WTC11 (cell line): ENCODE results near the gene BNIP1. TPM values are rescaled to one million over a fixed set of nuclear protein-coding genes. Genes with fewer than 3 reads are reported as not detected.

Experiments
- ATAC-seq: fragments of 200-7000 bp; cut with Tn5 transposase; 2 replicates; pipeline ENCODE4 v1.10.0; 2021; ENCODE audit warnings: mild to moderate bottlenecking, moderate library complexity
- Bru-seq: library from RNA; stranded (reverse); fragments of 400-500 nt; gene quantifications from one replicate; lab custom pipeline; 2021; lab: Mats Ljungman, UMichigan
- CTCF ChIA-PET: fragments of 300-600 bp; sonication (Branson Sonifier 250); formaldehyde crosslinking; loops from one replicate; lab custom pipeline; 2021; ENCODE audit warnings: antibody characterized with exemption; lab: Charles Lee
- POLR2A ChIA-PET: fragments of 350-600 bp; sonication (Branson Sonifier 250); formaldehyde crosslinking; loops from one replicate; lab custom pipeline; 2021; ENCODE audit warnings: antibody characterized with exemption; lab: Charles Lee
- DNase-seq: peaks from one replicate; pipeline ENCODE4 v3.0.0; 2021; ENCODE audit warnings: low spot score
- H3K27ac Mint-ChIP-seq: 2 replicates; pipeline ENCODE4 v1.8.0; 2021; ENCODE audit warnings: mixed read lengths
- H3K27me3 Mint-ChIP-seq: 2 replicates; pipeline ENCODE4 v1.8.0; 2021; ENCODE audit warnings: low read depth, mild to moderate bottlenecking, moderate library complexity, mixed read lengths
- H3K36me3 Mint-ChIP-seq: 2 replicates; pipeline ENCODE4 v1.8.0; 2021; ENCODE audit warnings: mixed read lengths
- H3K4me1 Mint-ChIP-seq: 2 replicates; pipeline ENCODE4 v1.8.0; 2022; ENCODE audit warnings: mixed read lengths
- H3K4me3 Mint-ChIP-seq: 2 replicates; pipeline ENCODE4 v1.8.0; 2021; ENCODE audit warnings: mild to moderate bottlenecking, moderate library complexity, mixed read lengths
- H3K9me3 Mint-ChIP-seq: 2 replicates; pipeline ENCODE4 v1.8.0; 2021; ENCODE audit warnings: mixed read lengths
- ETV6 ChIP-seq: sonication (generic); formaldehyde crosslinking; IDR thresholded peaks from 2 replicates; pipeline ENCODE4 v1.8.1; 2022; ENCODE audit warnings: mild to moderate bottlenecking, missing genetic modification reagents
- FOXJ3 ChIP-seq: sonication (generic); formaldehyde crosslinking; IDR thresholded peaks from 2 replicates; pipeline ENCODE4 v1.9.0; 2021; ENCODE audit warnings: missing genetic modification reagents, mild to moderate bottlenecking, borderline replicate concordance
- NFYB ChIP-seq: sonication (generic); formaldehyde crosslinking; conservative IDR thresholded peaks from 2 replicates; pipeline ENCODE4 v1.8.0; 2022; ENCODE audit warnings: low read depth, missing genetic modification reagents
- SP1 ChIP-seq: sonication (generic); formaldehyde crosslinking; conservative IDR thresholded peaks from 2 replicates; pipeline ENCODE4 v1.8.1; 2022; ENCODE audit warnings: missing genetic modification reagents
- ZBTB21 ChIP-seq: sonication (generic); formaldehyde crosslinking; IDR thresholded peaks from 2 replicates; pipeline ENCODE4 v1.8.1; 2023; ENCODE audit warnings: mild to moderate bottlenecking, missing genetic modification reagents, borderline replicate concordance
- ZNF263 ChIP-seq: sonication (generic); formaldehyde crosslinking; IDR thresholded peaks from 2 replicates; pipeline ENCODE4 v1.8.1; 2022; ENCODE audit warnings: low read depth, mild to moderate bottlenecking, moderate library complexity, missing genetic modification reagents
- ZNF317 ChIP-seq: sonication (generic); formaldehyde crosslinking; IDR thresholded peaks from 2 replicates; pipeline ENCODE4 v1.8.1; 2023; ENCODE audit warnings: low read depth, mild to moderate bottlenecking, moderate library complexity, missing genetic modification reagents, borderline replicate concordance
- long read RNA-seq, 3 experiments: library from RNA in 1 of 3; library from capped mRNA in 1 of 3; library from polyadenylated mRNA in 1 of 3; unstranded in 2 of 3; stranded (forward) in 1 of 3; transcript quantifications; one replicate each; pipeline ENCODE4 v2.0.0, GENCODE V29; 2021
- total RNA-seq: library from RNA; stranded (reverse); gene quantifications from 3 replicates; pipeline ENCODE4 v1.2.3, GENCODE V29; 2021
- TF ChIP-seq, protein P1 (sequence below): fragments of 200-600 bp; IDR thresholded peaks from 2 replicates; pipeline ENCODE4 v1.8.0; 2022; ENCODE audit warnings: antibody characterized with exemption
- TF ChIP-seq, protein P2 (sequence below): sonication (generic); formaldehyde crosslinking; IDR thresholded peaks from 2 replicates; pipeline ENCODE4 v1.8.0; 2023; ENCODE audit warnings: missing genetic modification reagents, mild to moderate bottlenecking, borderline replicate concordance
- TF ChIP-seq, protein P3 (sequence below): sonication (generic); formaldehyde crosslinking; IDR thresholded peaks from 2 replicates; pipeline ENCODE4 v1.8.1; 2022; ENCODE audit warnings: missing genetic modification reagents, borderline replicate concordance
- TF ChIP-seq, protein P4 (sequence below): fragments of 250-450 bp; sonication (Bioruptor Pico); IDR thresholded peaks from 2 replicates; pipeline ENCODE4 v1.8.0; 2021; ENCODE audit warnings: mild to moderate bottlenecking
- TF ChIP-seq, protein P5 (sequence below): fragments of 250-450 bp; sonication (Bioruptor Pico); IDR thresholded peaks from 2 replicates; pipeline ENCODE4 v1.9.0; 2021; ENCODE audit warnings: mild to moderate bottlenecking
- TF ChIP-seq, protein P6 (sequence below): sonication (generic); formaldehyde crosslinking; IDR thresholded peaks from 2 replicates; pipeline ENCODE4 v1.8.1; 2022; ENCODE audit warnings: low read depth, missing genetic modification reagents, borderline replicate concordance
- TF ChIP-seq, protein P7 (sequence below): sonication (generic); formaldehyde crosslinking; IDR thresholded peaks from 2 replicates; pipeline ENCODE4 v1.8.0; 2023; ENCODE audit warnings: mild to moderate bottlenecking, missing genetic modification reagents

The BNIP1 gene, protein sequence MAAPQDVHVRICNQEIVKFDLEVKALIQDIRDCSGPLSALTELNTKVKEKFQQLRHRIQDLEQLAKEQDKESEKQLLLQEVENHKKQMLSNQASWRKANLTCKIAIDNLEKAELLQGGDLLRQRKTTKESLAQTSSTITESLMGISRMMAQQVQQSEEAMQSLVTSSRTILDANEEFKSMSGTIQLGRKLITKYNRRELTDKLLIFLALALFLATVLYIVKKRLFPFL
- 11.3 to 15.4 TPM (median 12.4 TPM) in 3 replicates for total RNA-seq
- Bru-seq, nascent RNA, result percentile 62 among the genes with signal in this experiment
- long read RNA-seq, experiment 1, transcript BNIP1-202 (6 exons, 1,184 nt), result major isoform, 40 of 52 reads
- long read RNA-seq, experiment 1, partial matches to known transcripts, result 6 of 52 reads
- long read RNA-seq, experiment 1, other reads (novel, unspliced or antisense), result 4 of 52 reads
- long read RNA-seq, experiment 2, transcript BNIP1-202 (6 exons, 1,184 nt), result major isoform, 11 of 15 reads
- long read RNA-seq, experiment 2, partial matches to known transcripts, result 2 of 15 reads
- long read RNA-seq, experiment 2, other reads (novel, unspliced or antisense), result 0 of 15 reads
- long read RNA-seq, experiment 3, transcript BNIP1-201 (7 exons, 1,339 nt), result minor isoform, 6 of 35 reads
- long read RNA-seq, experiment 3, transcript BNIP1-202 (6 exons, 1,184 nt), result major isoform, 24 of 35 reads
- long read RNA-seq, experiment 3, partial matches to known transcripts, result 2 of 35 reads
- long read RNA-seq, experiment 3, other reads (novel, unspliced or antisense), result 3 of 35 reads

DNA sequence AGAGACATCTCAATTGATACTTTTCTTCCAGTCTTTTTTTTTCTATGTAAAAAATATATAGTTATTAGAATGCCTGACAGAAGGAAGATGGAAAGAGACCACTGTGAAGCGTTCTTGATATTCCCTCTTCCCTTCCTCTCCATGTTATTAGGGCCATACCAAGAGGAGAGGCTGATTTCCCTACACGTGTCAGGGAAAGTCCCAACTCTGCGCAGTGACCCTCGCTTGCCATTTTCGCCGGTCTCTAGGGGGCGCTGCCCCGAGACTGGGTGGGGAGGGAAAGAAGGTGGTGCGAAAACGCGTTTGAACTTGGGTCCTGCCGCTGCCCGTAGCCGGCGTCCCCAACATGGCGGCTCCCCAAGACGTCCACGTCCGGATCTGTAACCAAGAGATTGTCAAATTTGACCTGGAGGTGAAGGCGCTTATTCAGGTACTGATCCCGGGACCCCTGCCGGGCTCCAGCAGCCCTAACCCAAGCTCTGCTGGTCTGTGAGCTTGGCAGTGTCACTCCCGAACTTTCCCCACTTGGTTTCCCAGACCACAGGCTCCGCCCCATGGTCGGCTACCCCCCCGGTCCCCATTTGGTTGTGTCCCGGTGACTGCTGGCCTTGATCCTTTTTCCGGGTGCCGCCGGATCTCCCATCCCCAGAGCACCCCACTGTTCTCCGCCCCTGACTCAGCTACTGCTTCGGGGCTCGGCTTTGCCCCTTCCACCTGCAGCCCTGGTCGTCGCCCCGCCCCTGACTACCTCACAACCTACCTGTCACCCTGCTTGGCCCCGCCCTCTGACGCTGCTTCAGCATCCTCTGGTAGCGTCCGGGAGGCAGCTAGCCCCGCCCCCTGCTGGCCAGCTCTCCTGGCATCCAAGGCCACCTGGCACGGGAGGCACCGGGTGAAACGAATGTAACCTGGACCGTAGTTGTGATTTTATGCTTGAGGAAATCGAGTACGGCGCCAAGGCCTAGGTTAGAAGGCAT lies at the start of gene BNIP1:
TSS of gene BNIP1 (plus strand) at position 332 of the 977 bp plus-strand sequence. CDS start at position 347, 15 bp downstream.
- Mint-ChIP-seq H3K4me1 (peaks cover 14% of the 10 kb centered on the region), H3K27ac (peak within 1 kb of the TSS; percentile 97), H3K9me3 (peaks cover 7% of the 10 kb centered on the region; the same call in 1 of the 2 replicates), H3K27me3 (no peaks in the 10 kb centered on the region; the same call in 1 of the 2 replicates), H3K4me3 (peak within 1 kb of the TSS; percentile 97), H3K36me3 (peaks cover 22% of the 10 kb centered on the region)
- ATAC-seq (peak; percentile 96), DNase-seq (peak; percentile 99)
- ChIA-PET CTCF (interaction anchor here (0.6 to 1.8 kb wide), 28 partner anchors 9 to 452 kb away, joined by 3 to 14 read pairs (median 4); partner anchors contain the start of genes ATP6V0E1 and RPL26L1), POLR2A (interaction anchor here (0.9 to 1.6 kb wide), 3 partner anchors 9 to 160 kb away, joined by 3 to 6 read pairs (median 5); no protein-coding TSS in a partner anchor)
- TF ChIP-seq, protein P1, sequence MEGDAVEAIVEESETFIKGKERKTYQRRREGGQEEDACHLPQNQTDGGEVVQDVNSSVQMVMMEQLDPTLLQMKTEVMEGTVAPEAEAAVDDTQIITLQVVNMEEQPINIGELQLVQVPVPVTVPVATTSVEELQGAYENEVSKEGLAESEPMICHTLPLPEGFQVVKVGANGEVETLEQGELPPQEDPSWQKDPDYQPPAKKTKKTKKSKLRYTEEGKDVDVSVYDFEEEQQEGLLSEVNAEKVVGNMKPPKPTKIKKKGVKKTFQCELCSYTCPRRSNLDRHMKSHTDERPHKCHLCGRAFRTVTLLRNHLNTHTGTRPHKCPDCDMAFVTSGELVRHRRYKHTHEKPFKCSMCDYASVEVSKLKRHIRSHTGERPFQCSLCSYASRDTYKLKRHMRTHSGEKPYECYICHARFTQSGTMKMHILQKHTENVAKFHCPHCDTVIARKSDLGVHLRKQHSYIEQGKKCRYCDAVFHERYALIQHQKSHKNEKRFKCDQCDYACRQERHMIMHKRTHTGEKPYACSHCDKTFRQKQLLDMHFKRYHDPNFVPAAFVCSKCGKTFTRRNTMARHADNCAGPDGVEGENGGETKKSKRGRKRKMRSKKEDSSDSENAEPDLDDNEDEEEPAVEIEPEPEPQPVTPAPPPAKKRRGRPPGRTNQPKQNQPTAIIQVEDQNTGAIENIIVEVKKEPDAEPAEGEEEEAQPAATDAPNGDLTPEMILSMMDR, result peak; percentile 83
- TF ChIP-seq NFYB (CRISPR knock-in tag) (no peak), FOXJ3 (no peak), ZNF317 (CRISPR knock-in tag) (no peak), ZBTB21 (CRISPR knock-in tag) (peak; percentile 39; the same call in 1 of the 2 replicates), SP1 (CRISPR knock-in tag) (peak; percentile 60), ETV6 (CRISPR knock-in tag) (peak; percentile 77; the same call in 1 of the 2 replicates), ZNF263 (CRISPR knock-in tag) (no peak)
- TF ChIP-seq, protein P2, sequence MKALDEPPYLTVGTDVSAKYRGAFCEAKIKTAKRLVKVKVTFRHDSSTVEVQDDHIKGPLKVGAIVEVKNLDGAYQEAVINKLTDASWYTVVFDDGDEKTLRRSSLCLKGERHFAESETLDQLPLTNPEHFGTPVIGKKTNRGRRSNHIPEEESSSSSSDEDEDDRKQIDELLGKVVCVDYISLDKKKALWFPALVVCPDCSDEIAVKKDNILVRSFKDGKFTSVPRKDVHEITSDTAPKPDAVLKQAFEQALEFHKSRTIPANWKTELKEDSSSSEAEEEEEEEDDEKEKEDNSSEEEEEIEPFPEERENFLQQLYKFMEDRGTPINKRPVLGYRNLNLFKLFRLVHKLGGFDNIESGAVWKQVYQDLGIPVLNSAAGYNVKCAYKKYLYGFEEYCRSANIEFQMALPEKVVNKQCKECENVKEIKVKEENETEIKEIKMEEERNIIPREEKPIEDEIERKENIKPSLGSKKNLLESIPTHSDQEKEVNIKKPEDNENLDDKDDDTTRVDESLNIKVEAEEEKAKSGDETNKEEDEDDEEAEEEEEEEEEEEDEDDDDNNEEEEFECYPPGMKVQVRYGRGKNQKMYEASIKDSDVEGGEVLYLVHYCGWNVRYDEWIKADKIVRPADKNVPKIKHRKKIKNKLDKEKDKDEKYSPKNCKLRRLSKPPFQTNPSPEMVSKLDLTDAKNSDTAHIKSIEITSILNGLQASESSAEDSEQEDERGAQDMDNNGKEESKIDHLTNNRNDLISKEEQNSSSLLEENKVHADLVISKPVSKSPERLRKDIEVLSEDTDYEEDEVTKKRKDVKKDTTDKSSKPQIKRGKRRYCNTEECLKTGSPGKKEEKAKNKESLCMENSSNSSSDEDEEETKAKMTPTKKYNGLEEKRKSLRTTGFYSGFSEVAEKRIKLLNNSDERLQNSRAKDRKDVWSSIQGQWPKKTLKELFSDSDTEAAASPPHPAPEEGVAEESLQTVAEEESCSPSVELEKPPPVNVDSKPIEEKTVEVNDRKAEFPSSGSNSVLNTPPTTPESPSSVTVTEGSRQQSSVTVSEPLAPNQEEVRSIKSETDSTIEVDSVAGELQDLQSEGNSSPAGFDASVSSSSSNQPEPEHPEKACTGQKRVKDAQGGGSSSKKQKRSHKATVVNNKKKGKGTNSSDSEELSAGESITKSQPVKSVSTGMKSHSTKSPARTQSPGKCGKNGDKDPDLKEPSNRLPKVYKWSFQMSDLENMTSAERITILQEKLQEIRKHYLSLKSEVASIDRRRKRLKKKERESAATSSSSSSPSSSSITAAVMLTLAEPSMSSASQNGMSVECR (CRISPR knock-in tag), result peak; percentile 38; the same call in 1 of the 2 replicates
- TF ChIP-seq, protein P3, sequence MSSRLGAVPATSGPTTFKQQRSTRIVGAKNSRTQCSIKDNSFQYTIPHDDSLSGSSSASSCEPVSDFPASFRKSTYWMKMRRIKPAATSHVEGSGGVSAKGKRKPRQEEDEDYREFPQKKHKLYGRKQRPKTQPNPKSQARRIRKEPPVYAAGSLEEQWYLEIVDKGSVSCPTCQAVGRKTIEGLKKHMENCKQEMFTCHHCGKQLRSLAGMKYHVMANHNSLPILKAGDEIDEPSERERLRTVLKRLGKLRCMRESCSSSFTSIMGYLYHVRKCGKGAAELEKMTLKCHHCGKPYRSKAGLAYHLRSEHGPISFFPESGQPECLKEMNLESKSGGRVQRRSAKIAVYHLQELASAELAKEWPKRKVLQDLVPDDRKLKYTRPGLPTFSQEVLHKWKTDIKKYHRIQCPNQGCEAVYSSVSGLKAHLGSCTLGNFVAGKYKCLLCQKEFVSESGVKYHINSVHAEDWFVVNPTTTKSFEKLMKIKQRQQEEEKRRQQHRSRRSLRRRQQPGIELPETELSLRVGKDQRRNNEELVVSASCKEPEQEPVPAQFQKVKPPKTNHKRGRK, result no peak
- TF ChIP-seq, protein P4, sequence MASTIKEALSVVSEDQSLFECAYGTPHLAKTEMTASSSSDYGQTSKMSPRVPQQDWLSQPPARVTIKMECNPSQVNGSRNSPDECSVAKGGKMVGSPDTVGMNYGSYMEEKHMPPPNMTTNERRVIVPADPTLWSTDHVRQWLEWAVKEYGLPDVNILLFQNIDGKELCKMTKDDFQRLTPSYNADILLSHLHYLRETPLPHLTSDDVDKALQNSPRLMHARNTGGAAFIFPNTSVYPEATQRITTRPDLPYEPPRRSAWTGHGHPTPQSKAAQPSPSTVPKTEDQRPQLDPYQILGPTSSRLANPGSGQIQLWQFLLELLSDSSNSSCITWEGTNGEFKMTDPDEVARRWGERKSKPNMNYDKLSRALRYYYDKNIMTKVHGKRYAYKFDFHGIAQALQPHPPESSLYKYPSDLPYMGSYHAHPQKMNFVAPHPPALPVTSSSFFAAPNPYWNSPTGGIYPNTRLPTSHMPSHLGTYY (CRISPR knock-in tag), result no peak
- TF ChIP-seq, protein P5, sequence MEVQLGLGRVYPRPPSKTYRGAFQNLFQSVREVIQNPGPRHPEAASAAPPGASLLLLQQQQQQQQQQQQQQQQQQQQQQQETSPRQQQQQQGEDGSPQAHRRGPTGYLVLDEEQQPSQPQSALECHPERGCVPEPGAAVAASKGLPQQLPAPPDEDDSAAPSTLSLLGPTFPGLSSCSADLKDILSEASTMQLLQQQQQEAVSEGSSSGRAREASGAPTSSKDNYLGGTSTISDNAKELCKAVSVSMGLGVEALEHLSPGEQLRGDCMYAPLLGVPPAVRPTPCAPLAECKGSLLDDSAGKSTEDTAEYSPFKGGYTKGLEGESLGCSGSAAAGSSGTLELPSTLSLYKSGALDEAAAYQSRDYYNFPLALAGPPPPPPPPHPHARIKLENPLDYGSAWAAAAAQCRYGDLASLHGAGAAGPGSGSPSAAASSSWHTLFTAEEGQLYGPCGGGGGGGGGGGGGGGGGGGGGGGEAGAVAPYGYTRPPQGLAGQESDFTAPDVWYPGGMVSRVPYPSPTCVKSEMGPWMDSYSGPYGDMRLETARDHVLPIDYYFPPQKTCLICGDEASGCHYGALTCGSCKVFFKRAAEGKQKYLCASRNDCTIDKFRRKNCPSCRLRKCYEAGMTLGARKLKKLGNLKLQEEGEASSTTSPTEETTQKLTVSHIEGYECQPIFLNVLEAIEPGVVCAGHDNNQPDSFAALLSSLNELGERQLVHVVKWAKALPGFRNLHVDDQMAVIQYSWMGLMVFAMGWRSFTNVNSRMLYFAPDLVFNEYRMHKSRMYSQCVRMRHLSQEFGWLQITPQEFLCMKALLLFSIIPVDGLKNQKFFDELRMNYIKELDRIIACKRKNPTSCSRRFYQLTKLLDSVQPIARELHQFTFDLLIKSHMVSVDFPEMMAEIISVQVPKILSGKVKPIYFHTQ (CRISPR knock-in tag), result no peak
- TF ChIP-seq, protein P6, sequence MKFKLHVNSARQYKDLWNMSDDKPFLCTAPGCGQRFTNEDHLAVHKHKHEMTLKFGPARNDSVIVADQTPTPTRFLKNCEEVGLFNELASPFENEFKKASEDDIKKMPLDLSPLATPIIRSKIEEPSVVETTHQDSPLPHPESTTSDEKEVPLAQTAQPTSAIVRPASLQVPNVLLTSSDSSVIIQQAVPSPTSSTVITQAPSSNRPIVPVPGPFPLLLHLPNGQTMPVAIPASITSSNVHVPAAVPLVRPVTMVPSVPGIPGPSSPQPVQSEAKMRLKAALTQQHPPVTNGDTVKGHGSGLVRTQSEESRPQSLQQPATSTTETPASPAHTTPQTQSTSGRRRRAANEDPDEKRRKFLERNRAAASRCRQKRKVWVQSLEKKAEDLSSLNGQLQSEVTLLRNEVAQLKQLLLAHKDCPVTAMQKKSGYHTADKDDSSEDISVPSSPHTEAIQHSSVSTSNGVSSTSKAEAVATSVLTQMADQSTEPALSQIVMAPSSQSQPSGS (CRISPR knock-in tag), result no peak
- TF ChIP-seq, protein P7, sequence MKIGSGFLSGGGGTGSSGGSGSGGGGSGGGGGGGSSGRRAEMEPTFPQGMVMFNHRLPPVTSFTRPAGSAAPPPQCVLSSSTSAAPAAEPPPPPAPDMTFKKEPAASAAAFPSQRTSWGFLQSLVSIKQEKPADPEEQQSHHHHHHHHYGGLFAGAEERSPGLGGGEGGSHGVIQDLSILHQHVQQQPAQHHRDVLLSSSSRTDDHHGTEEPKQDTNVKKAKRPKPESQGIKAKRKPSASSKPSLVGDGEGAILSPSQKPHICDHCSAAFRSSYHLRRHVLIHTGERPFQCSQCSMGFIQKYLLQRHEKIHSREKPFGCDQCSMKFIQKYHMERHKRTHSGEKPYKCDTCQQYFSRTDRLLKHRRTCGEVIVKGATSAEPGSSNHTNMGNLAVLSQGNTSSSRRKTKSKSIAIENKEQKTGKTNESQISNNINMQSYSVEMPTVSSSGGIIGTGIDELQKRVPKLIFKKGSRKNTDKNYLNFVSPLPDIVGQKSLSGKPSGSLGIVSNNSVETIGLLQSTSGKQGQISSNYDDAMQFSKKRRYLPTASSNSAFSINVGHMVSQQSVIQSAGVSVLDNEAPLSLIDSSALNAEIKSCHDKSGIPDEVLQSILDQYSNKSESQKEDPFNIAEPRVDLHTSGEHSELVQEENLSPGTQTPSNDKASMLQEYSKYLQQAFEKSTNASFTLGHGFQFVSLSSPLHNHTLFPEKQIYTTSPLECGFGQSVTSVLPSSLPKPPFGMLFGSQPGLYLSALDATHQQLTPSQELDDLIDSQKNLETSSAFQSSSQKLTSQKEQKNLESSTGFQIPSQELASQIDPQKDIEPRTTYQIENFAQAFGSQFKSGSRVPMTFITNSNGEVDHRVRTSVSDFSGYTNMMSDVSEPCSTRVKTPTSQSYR (CRISPR knock-in tag), result no peak
